Measurements from ENCODE around the gene FBXW4.

The FBXW4 gene

DNA sequence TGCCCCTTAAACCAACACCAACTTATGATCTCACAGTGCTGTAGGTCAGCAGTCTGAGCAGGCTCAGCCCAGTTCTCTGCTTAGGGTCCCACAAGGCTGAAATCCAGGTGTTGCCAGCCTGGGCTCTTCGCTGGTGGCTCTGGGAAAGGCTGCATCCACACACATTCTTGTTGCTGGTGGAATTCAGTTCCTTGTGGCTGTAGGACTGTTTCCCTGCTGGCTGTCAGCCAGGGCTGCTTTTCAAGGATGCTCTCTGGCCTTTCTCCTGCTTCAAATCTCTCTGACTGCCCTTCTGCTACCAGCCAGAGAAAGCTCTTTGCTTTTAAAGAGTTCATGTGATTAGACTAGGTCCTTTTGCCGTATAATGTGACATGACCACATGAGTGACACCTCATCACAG is 122.2 kb downstream of the FBXW4 start:
- H3K9me3 Mint-ChIP-seq: peaks cover 6% of the 10 kb centered on the region
- DNase-seq: no peak
- peaks cover 9% of the 10 kb centered on the region for H3K36me3 Mint-ChIP-seq (ENCODE audit: low read depth)
- H3K4me1 Mint-ChIP-seq: peaks cover 24% of the 10 kb centered on the region
- H3K27me3 Mint-ChIP-seq (ENCODE audit: low read depth, poor library complexity): peaks cover 30% of the 10 kb centered on the region
- no peak overlapping the region for H3K27ac Mint-ChIP-seq
- TF ChIP-seq, protein P1, sequence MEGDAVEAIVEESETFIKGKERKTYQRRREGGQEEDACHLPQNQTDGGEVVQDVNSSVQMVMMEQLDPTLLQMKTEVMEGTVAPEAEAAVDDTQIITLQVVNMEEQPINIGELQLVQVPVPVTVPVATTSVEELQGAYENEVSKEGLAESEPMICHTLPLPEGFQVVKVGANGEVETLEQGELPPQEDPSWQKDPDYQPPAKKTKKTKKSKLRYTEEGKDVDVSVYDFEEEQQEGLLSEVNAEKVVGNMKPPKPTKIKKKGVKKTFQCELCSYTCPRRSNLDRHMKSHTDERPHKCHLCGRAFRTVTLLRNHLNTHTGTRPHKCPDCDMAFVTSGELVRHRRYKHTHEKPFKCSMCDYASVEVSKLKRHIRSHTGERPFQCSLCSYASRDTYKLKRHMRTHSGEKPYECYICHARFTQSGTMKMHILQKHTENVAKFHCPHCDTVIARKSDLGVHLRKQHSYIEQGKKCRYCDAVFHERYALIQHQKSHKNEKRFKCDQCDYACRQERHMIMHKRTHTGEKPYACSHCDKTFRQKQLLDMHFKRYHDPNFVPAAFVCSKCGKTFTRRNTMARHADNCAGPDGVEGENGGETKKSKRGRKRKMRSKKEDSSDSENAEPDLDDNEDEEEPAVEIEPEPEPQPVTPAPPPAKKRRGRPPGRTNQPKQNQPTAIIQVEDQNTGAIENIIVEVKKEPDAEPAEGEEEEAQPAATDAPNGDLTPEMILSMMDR (IDR thresholded peaks at IDR 0.05): no peak
- no peak overlapping the region for H3K4me3 Mint-ChIP-seq

DNA sequence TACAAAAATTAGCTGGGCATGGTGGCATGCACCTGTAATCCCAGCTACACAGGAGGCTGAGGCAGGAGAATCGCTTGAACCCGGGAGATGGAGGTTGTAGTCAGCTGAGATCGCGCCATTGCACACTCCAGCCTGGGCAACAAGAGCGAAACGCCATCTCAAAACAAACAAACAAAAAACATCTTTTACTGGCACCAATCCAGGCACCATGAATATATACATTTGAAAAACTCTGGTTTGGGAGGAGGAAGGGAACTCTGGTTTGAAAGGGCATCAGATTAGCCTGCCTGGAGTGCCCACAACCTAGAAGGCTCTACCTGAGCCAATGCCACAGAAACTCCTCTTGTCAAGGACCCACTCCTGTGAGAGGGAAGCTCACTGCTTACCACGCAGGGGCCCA is 122.8 kb downstream of the FBXW4 start:
- Mint-ChIP-seq H3K27me3 (ENCODE audit: low read depth, poor library complexity) (peaks cover 37% of the 10 kb centered on the region), H3K27ac (no peak overlapping the region), H3K9me3 (peaks cover 6% of the 10 kb centered on the region), H3K4me3 (no peak overlapping the region), H3K36me3 (ENCODE audit: low read depth) (peaks cover 3% of the 10 kb centered on the region), H3K4me1 (peaks cover 31% of the 10 kb centered on the region)
- DNase-seq: no peak
- TF ChIP-seq, protein P1 (IDR thresholded peaks at IDR 0.05): no peak

DNA sequence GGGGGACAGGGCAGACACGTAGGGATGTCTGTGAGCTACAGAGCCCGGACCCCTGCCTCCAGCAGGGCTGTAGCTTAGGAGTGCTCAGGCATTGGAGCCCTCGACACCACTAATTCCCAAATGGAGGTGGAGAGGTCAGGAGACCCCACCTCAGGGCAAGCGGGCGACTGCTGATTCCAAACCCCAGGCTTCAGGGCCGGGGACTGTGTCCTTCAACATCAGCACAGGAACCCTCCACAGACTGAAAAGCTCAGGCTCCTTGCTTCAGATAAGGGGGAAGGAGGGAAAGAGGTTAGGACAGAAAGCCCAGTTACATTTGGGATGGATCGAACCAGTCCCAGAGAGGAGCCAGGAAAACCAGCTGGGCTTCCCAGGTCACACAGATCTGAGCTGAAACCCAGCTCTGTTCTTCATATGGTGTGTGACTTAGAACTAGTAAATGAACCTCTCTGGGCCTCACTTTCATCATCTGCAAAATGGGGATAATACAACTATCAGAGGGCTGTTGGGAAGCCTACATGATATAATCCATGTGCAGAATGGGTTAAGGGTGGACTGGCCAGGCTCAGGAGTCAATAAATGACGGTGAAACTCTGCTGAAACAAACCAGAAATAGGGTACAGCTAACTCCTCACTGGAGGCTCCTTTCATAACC is 123.6 kb downstream of the FBXW4 start:
- H3K9me3 Mint-ChIP-seq: peaks cover 6% of the 10 kb centered on the region
- H3K27ac Mint-ChIP-seq: no peak overlapping the region
- peaks cover 42% of the 10 kb centered on the region for H3K27me3 Mint-ChIP-seq (ENCODE audit: low read depth, poor library complexity)
- no peak for DNase-seq
- H3K4me3 Mint-ChIP-seq: no peak overlapping the region
- no peaks in the 10 kb centered on the region for H3K36me3 Mint-ChIP-seq (ENCODE audit: low read depth)
- peaks cover 36% of the 10 kb centered on the region for H3K4me1 Mint-ChIP-seq
- TF ChIP-seq, protein P1 (IDR thresholded peaks at IDR 0.05): no peak

DNA sequence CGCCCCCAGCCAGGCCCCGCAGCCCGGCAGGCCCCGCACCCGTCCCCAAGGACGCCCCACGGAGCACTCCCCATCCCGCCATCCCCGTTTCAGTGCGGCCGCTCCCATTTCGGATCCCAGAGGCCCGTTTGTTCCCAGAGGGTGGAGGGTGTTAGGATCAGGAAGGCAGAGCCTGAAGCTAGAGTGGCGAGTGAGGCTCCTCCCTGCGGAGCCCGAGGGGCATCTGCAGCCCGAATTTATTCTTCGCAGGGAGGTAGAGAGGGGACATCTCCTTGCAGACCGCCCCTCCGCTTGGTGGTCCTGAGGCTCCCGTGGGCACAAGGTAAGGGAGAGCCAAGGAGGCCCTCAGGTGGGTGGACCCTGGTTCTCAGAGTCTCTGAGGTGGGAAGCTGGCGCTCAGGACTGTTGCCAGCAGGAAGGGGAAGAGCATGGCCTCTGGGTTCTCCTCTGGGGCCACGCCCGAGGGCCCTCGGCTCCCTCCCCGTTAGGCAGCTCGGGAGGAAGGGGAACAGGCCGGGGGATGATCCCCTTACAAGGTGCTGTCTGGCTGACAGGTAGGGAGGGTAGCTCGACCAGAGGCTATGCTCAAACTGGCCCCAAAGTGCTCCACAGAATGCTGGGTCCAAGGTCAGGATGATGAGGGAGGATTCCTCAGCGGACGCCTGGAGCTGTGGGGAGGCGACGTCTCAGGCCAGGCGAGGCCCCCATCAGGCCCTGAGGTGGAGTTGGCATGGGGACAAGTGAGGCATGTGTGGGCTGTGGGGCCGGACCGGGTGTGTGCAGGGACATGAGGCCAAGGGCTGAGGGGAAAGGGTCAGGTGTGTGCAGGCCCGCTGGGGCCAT is 124.3 kb downstream of the FBXW4 start:
- TF ChIP-seq, protein P1 (IDR thresholded peaks at IDR 0.05): no peak
- H3K27ac Mint-ChIP-seq: no peak overlapping the region
- H3K36me3 Mint-ChIP-seq (ENCODE audit: low read depth): no peaks in the 10 kb centered on the region
- peaks cover 47% of the 10 kb centered on the region for H3K27me3 Mint-ChIP-seq (ENCODE audit: low read depth, poor library complexity)
- DNase-seq: no peak
- H3K4me1 Mint-ChIP-seq: peaks cover 39% of the 10 kb centered on the region
- H3K4me3 Mint-ChIP-seq: peak overlapping the region; percentile 68
- H3K9me3 Mint-ChIP-seq: peaks cover 6% of the 10 kb centered on the region

DNA sequence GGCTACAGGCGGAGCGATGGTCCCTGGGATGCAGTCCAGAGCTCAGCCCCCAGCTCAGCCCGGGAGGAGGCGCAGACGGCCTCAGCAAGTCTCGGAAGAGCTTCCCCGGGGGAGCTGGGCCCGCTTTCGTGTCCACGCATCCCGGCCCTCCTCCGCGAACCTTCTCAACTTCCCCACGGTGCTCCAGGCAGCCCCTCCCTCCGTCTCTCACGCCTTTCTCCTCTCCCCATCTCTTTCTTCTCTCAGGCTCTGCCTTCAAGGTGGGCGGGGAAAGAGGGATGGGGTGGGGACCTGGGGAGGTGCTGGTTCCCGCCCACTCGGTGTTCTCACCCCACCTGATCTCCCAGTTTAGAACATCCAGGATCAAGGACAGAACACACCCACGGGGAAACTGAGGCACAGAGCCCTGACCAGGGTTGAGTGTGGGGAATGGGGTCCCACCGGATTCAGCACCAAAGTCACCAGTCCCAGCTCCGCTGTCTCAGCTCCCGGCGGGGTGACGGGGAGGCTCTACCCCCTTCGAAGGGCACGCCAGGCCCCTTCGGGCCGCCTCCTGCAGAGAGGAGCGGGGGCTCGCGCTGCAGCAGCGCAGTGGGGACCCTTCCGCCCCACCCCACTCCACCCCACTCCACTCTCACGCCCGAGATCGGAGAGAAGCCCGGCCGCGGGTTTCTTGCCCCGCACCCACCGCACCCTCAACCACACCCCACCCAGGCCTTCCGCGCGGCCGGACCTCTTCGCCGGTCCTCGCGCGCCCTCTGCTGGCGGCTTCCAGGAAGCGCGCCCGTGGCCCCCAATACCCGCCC is 125.1 kb downstream of the FBXW4 start:
- peak; percentile 92 for DNase-seq
- Mint-ChIP-seq H3K27ac (no peak overlapping the region), H3K36me3 (ENCODE audit: low read depth) (no peaks in the 10 kb centered on the region), H3K4me3 (peak overlapping the region; percentile 79), H3K27me3 (ENCODE audit: low read depth, poor library complexity) (peaks cover 55% of the 10 kb centered on the region), H3K9me3 (peaks cover 6% of the 10 kb centered on the region), H3K4me1 (peaks cover 39% of the 10 kb centered on the region)
- TF ChIP-seq, protein P1 (IDR thresholded peaks at IDR 0.05): peak; percentile 86

Data from nephron progenitor cell (in vitro differentiated cells).